Neuron (in vitro differentiated cells): ENCODE data around the gene DNAJC5.

ENCODE experiments used
- H2AFZ ChIP-seq: one replicate; pipeline ENCODE4 v1.6.1; 2013; ENCODE audit warnings: low read depth, mild to moderate bottlenecking, inconsistent platforms, low read length, moderate library complexity
- H3K27me3 ChIP-seq: one replicate; pipeline ENCODE4 v1.6.1; 2013; ENCODE audit warnings: low read length; ENCODE audit not compliant: insufficient read depth
- H3K36me3 ChIP-seq: one replicate; pipeline ENCODE4 v1.6.1; 2013; ENCODE audit warnings: low read length; ENCODE audit not compliant: insufficient read depth
- H3K4me1 ChIP-seq: one replicate; pipeline ENCODE4 v1.6.1; 2013; ENCODE audit warnings: low read length; ENCODE audit not compliant: insufficient read depth
- H3K4me3 ChIP-seq: 2 replicates; pipeline ENCODE4 v1.5.1; 2013; ENCODE audit warnings: mild to moderate bottlenecking, low read length, moderate library complexity
- H3K9me3 ChIP-seq: one replicate; pipeline ENCODE4 v1.6.1; 2013; ENCODE audit warnings: low read length

The DNAJC5 gene

DNA sequence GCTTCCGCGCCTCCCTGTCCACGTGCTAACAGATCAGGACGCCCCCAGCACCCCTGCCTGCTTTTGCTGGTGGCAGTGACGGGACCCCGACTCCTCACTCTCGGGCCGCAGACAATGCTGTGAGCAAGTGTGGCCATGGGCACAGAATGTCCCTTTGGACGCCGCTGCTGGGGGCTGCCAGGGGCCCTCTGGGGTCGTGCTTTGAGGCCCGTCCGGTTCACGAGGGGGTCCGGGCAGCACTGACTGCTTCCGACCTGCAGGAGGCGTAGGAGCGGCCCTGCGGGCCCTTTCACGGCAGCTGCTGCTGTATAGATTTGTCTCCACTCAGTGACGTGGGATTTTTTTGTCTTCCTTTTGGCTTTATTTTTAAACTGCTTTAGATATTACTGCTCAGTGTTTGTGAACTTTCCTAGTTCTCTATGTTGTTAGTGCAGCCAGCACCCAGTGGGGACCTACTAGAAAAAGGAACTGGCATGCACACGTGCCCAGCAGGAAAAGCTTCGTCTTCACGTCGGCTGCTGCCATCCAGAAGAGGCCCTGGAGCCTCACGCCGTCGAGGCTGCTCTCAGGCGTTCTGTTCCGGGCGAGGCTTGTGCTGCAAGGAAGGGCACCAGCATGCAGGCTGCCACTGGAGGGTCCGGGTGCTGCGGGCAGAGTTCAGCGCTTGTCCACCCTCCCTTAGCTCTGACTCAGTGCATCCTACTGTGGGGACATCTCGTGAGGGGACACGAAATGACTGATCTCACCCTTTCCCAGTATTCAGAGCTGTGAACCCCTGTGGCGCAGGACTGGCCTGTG is 39.5 kb downstream of the DNAJC5 start:
- H3K4me3 ChIP-seq = no peak overlapping the region
- peaks cover 70% of the 10 kb centered on the region for H3K36me3 ChIP-seq
- peaks cover 7% of the 10 kb centered on the region for H3K9me3 ChIP-seq
- no peak overlapping the region for H2AFZ ChIP-seq
- H3K27me3 ChIP-seq = no peaks in the 10 kb centered on the region
- no peaks in the 10 kb centered on the region for H3K4me1 ChIP-seq

GRCh38 chr20:63935447-63935846 is 40.5 kb downstream of the DNAJC5 start:
- Histone ChIP-seq H3K9me3 (peaks cover 11% of the 10 kb centered on the region), H3K4me3 (no peak overlapping the region), H3K36me3 (peaks cover 69% of the 10 kb centered on the region), H2AFZ (no peak overlapping the region), H3K27me3 (no peaks in the 10 kb centered on the region), H3K4me1 (no peaks in the 10 kb centered on the region)

GRCh38 chr20:63937596-63937995 is 42.7 kb downstream of the DNAJC5 start:
- H3K9me3 ChIP-seq = peaks cover 9% of the 10 kb centered on the region
- H3K4me1 ChIP-seq = no peaks in the 10 kb centered on the region
- no peaks in the 10 kb centered on the region for H3K27me3 ChIP-seq
- H2AFZ ChIP-seq = no peak overlapping the region
- H3K36me3 ChIP-seq = peaks cover 56% of the 10 kb centered on the region
- H3K4me3 ChIP-seq = no peak overlapping the region

DNA sequence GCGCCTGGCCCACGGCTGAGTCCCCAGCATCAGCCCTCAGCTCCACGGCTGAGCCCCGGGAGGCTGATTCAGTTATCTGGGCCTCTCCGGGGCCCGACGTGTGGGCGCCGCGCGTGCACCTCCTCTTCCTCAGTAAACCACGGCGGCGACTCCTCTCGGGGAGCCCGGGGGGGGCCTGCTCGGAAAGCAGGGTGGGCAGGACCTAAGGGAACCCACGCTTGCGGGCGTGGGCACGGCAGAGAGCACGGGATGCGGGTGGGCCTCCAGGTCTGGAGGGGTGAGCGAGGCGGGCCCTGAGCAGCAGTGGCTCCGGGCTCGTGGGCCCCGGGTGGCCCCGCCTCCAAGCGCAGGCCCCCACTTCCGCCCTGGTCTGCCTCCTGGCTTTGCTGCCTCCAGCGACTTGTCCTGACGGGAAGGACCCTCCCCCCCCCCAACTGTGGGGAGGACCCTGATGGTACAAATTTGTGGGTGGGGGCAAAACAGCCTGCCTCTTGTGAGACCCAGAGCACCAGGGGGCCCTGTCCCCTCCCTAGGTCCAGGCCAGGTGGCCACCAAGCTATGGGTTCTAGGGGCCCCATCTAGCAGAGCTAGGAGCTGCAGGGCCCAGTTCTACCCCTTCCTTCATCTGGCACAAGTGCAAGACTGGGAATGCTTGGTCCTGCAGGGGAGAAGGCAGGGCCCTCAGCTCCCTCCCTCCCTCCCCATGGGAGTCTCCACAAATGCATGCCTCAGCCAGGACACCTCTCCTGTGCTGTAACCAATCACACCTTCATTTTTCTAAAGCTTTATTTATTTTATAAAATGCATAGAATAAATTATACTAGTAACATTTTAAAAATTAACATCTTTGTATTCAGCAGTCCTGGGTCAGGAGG is 44.4 kb downstream of the DNAJC5 start:
- peaks cover 9% of the 10 kb centered on the region for H3K9me3 ChIP-seq
- no peak overlapping the region for H3K4me3 ChIP-seq
- peaks cover 61% of the 10 kb centered on the region for H3K36me3 ChIP-seq
- H3K27me3 ChIP-seq = no peaks in the 10 kb centered on the region
- H3K4me1 ChIP-seq = no peaks in the 10 kb centered on the region
- no peak overlapping the region for H2AFZ ChIP-seq

GRCh38 chr20:63940071-63940471 is 45.1 kb downstream of the DNAJC5 start:
- H3K27me3 ChIP-seq = no peaks in the 10 kb centered on the region
- H3K9me3 ChIP-seq = peaks cover 9% of the 10 kb centered on the region
- no peaks in the 10 kb centered on the region for H3K4me1 ChIP-seq
- no peak overlapping the region for H3K4me3 ChIP-seq
- H3K36me3 ChIP-seq = peaks cover 61% of the 10 kb centered on the region
- H2AFZ ChIP-seq = no peak overlapping the region

DNA sequence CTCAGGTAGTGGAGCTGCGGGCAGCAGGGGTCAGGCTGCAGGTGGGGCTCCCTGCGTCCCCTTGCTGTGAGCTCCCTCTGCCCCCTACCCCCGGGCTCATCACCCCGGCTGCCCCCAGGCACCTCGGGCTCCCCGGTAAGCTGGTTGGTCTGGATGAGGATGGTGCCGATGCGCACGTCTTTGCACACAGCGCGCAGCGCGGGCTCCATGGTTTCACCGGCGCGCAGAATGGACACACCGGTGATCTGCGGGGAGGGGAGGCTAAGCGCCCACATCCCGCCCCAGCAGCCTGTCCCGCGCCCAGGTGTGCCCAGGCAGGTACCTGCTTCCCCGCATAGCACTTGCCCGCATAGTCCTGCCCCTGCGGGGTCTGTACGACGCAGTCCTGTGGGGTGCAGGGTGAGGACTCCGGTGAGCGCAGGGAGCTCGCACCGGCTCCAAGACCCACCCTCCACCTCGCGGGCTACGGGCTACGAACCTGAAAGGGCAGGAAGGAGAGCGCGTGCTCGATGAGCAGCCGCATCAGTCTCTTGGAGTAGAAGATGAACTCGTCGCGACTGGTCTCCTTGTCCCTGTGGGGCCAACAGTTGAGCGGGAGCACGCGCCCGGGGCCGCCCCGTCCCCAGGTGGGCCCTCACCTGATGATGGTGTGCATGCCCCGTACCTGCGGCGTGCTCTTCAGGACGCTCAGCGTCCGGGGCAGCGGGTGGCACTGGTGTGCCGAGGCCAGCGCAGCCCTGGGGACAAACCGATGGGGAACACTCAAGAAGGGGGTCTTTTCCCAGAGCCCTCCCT is 45.7 kb downstream of the DNAJC5 start:
- Histone ChIP-seq H3K27me3 (no peaks in the 10 kb centered on the region), H3K9me3 (peaks cover 9% of the 10 kb centered on the region), H2AFZ (no peak overlapping the region), H3K4me1 (no peaks in the 10 kb centered on the region), H3K36me3 (peaks cover 61% of the 10 kb centered on the region), H3K4me3 (no peak overlapping the region)

GRCh38 chr20:63941282-63942081 is 46.6 kb downstream of the DNAJC5 start:
- Histone ChIP-seq H3K4me1 (no peaks in the 10 kb centered on the region), H3K9me3 (peaks cover 9% of the 10 kb centered on the region), H2AFZ (no peak overlapping the region), H3K27me3 (no peaks in the 10 kb centered on the region), H3K36me3 (peaks cover 57% of the 10 kb centered on the region), H3K4me3 (no peak overlapping the region)

GRCh38 chr20:63942250-63942951 is 47.5 kb downstream of the DNAJC5 start:
- Histone ChIP-seq H3K9me3 (peaks cover 9% of the 10 kb centered on the region), H3K4me3 (no peak overlapping the region), H3K4me1 (no peaks in the 10 kb centered on the region), H3K36me3 (peaks cover 55% of the 10 kb centered on the region), H3K27me3 (no peaks in the 10 kb centered on the region), H2AFZ (no peak overlapping the region)

DNA sequence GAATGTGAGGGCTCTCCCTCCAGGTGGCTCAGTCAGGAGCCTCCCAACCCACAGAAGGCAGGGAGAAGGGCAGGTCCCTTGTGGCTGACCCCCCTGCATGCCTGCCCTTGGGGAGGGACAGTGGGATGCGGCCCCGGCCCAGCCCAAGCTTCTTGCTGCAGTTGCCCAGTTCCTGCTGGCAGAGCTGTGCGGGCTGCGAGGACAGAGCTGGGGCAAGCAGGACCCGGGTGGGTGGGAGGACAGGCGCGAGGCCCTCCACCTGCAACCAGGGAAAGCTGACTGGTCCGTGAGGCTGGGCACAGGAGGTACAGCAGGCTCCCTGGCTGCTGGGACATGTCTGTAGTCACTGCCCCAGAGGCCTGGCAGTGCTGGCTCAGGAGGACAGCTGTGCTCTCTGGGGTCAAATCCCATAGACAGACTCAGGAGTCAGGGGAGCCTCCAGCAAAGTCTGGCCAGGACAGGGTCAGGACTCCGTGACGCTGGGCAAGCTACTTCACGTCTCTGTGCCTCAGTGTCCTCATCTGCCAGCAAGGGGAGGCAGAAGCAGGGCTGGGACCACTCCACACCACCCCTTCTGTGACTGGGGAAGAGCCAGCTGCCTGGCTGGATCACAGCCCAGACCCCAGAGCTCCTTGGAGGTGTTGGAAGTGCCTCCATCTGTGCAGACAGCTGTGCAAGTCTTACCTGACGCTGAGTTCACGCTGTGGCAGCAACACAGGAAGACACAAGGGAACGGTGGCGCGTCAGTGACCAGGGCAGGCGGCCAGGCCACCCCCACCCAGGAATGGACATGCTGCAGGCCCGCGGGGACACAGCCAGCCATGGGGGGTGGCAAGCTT is 48.3 kb downstream of the DNAJC5 start:
- H3K9me3 ChIP-seq = peaks cover 4% of the 10 kb centered on the region
- H2AFZ ChIP-seq = no peak overlapping the region
- H3K27me3 ChIP-seq = no peaks in the 10 kb centered on the region
- H3K4me3 ChIP-seq = no peak overlapping the region
- peaks cover 51% of the 10 kb centered on the region for H3K36me3 ChIP-seq
- no peaks in the 10 kb centered on the region for H3K4me1 ChIP-seq

- Histone ChIP-seq H3K9me3 (peaks cover 4% of the 10 kb centered on the region), H3K4me3 (no peak overlapping the region), H3K36me3 (peaks cover 50% of the 10 kb centered on the region), H3K4me1 (peaks cover 3% of the 10 kb centered on the region), H2AFZ (no peak overlapping the region), H3K27me3 (no peaks in the 10 kb centered on the region)
Observed at GRCh38 chr20:63943808-63944077, 48.8 kb downstream of the DNAJC5 start.

DNA sequence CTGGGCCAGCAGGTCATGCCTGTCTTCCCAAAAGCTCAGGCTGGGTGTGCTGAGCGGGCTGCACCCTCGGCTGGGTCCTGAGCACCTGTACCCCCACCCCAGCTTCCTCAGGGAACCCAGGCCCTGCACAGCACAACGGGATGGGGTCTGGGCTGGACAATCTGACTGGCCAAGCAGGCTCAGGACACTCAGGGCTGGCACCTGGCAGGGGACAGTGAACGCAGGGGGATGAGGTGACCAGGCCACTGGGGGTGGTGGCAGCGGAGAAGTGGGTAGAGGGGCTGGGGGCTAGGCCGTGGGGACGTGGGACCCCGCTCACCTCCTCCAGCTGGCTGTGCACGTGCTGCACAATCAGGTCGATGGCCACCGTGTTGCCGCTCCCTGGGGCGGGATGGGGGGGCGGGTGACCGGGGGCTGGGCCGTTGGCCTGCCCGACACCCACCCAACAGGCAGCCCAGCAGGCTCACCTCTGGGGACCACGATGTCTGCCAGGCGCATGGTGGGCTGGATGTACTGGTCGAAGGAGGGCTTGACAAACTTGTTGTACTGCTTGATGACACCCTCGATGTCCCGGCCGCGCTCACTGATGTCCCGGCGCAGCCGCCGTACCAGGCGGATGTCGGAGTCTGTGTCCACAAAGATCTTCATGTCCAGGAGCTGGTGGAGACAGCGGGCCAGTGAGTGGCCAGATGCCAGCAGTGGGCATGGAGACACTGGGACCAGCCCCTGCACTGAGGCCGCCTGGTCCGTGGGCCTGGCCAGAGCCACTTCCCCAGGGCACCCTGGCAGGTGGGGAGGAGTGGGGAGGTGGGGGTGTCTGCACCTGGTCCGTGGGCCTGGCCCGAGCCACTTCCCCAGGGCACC is 49.4 kb downstream of the DNAJC5 start:
- no peaks in the 10 kb centered on the region for H3K27me3 ChIP-seq
- no peak overlapping the region for H3K4me3 ChIP-seq
- peaks cover 3% of the 10 kb centered on the region for H3K9me3 ChIP-seq
- no peak overlapping the region for H2AFZ ChIP-seq
- H3K4me1 ChIP-seq = peaks cover 8% of the 10 kb centered on the region
- H3K36me3 ChIP-seq = peaks cover 46% of the 10 kb centered on the region
